Neuronal stem cell (in vitro differentiated cells): Measurements from ENCODE around the gene ITPRIPL2.

Experiments used
- DNase-seq: peaks from one replicate; pipeline ENCODE4 v3.0.0-alpha.2; 2013; ENCODE audit warnings: low spot score
- H2AFZ ChIP-seq: one replicate; pipeline ENCODE4 v1.6.1; 2013; ENCODE audit warnings: mild to moderate bottlenecking, low read length, inconsistent platforms
- H2AK5ac ChIP-seq: 2 replicates; pipeline ENCODE4 v1.6.1; 2013; ENCODE audit warnings: low read depth, mild to moderate bottlenecking, inconsistent platforms, low read length, moderate library complexity, mixed read lengths
- H2BK120ac ChIP-seq: 2 replicates; pipeline ENCODE4 v1.6.1; 2013; ENCODE audit warnings: low read depth, mild to moderate bottlenecking, inconsistent platforms, low read length, moderate library complexity, mixed read lengths
- H2BK12ac ChIP-seq: one replicate; pipeline ENCODE4 v1.6.1; 2013; ENCODE audit warnings: low read length, inconsistent platforms
- H2BK15ac ChIP-seq: 2 replicates; pipeline ENCODE4 v1.6.1; 2013; ENCODE audit warnings: mild to moderate bottlenecking, low read length, inconsistent platforms, mixed read lengths
- H2BK5ac ChIP-seq: one replicate; pipeline ENCODE4 v1.6.1; 2013; ENCODE audit warnings: inconsistent platforms, mild to moderate bottlenecking, low read length, moderate library complexity
- H3K14ac ChIP-seq: one replicate; pipeline ENCODE4 v1.6.1; 2013; ENCODE audit warnings: low read length, inconsistent platforms
- H3K18ac ChIP-seq: 2 replicates; pipeline ENCODE4 v1.6.1; 2013; ENCODE audit warnings: low read length, inconsistent platforms
- H3K23ac ChIP-seq: 2 replicates; pipeline ENCODE4 v1.6.1; 2013; ENCODE audit warnings: low read depth, mild to moderate bottlenecking, mixed read lengths, low read length, inconsistent platforms; ENCODE audit not compliant: poor library complexity
- H3K27ac ChIP-seq: replicated peaks from 3 replicates; pipeline ENCODE4 v1.5.1; 2013; ENCODE audit warnings: low read length, inconsistent platforms
- H3K27me3 ChIP-seq, 3 experiments: 2 replicates each; pipeline ENCODE4 v1.6.1; 2013; ENCODE audit warnings: low read length in 3 of 3, mild to moderate bottlenecking in 2 of 3, inconsistent platforms in 1 of 3, low read depth in 1 of 3, mixed read lengths in 1 of 3, moderate library complexity in 1 of 3; ENCODE audit not compliant: control insufficient read depth in 3 of 3, insufficient read depth in 3 of 3
- H3K36me3 ChIP-seq, 2 donors: replicated peaks in 1 of 2; 2 replicates each; pipeline ENCODE4 v1.6.1; 2013; ENCODE audit warnings: low read length in 2 of 2; ENCODE audit not compliant: control insufficient read depth in 2 of 2, insufficient read depth in 2 of 2
- H3K4ac ChIP-seq: 2 replicates; pipeline ENCODE4 v1.6.1; 2013; ENCODE audit warnings: inconsistent platforms, mild to moderate bottlenecking, low read length, moderate library complexity
- H3K4me1 ChIP-seq, 2 donors: 1 replicate in 1 of 2; 2 replicates in 1 of 2; pipeline ENCODE4 v1.6.1; 2013; ENCODE audit warnings: low read length in 2 of 2, low read depth in 1 of 2; ENCODE audit not compliant: control insufficient read depth in 2 of 2, insufficient read depth in 1 of 2
- H3K4me2 ChIP-seq: one replicate; pipeline ENCODE4 v1.6.1; 2013; ENCODE audit warnings: mild to moderate bottlenecking, low read length, inconsistent platforms; ENCODE audit not compliant: insufficient read depth, poor library complexity, severe bottlenecking
- H3K4me3 ChIP-seq, 2 donors: 2 replicates each; pipeline ENCODE4 v1.5.1; 2013; ENCODE audit warnings: low read length in 2 of 2, mild to moderate bottlenecking in 2 of 2, inconsistent platforms in 1 of 2, moderate library complexity in 1 of 2
- H3K79me1 ChIP-seq: one replicate; pipeline ENCODE4 v1.6.1; 2013; ENCODE audit warnings: low read depth, mild to moderate bottlenecking, inconsistent platforms, low read length, moderate library complexity
- H3K9ac ChIP-seq: one replicate; pipeline ENCODE4 v1.6.1; 2013; ENCODE audit warnings: mild to moderate bottlenecking, low read depth, low read length, inconsistent platforms; ENCODE audit not compliant: poor library complexity
- H3K9me3 ChIP-seq, 2 donors: replicated peaks in 1 of 2; 2 replicates each; pipeline versions ENCODE3 to v1.6.1; 2013; ENCODE audit warnings: low read length in 2 of 2, mild to moderate bottlenecking in 2 of 2, inconsistent platforms in 1 of 2, low read depth in 1 of 2, mixed read lengths in 1 of 2, moderate library complexity in 1 of 2; ENCODE audit not compliant: control insufficient read depth in 2 of 2, insufficient read depth in 1 of 2
- H4K8ac ChIP-seq: one replicate; pipeline ENCODE4 v1.6.1; 2013; ENCODE audit warnings: low read depth, mild to moderate bottlenecking, inconsistent platforms, low read length, moderate library complexity
- H4K91ac ChIP-seq: one replicate; pipeline ENCODE4 v1.6.1; 2013; ENCODE audit warnings: low read length, low read depth, mild to moderate bottlenecking, inconsistent platforms; ENCODE audit not compliant: poor library complexity
- WGBS, 2 donors: extraction: QIAGEN DNeasy Blood & Tissue Kit; methylation state at CpG; one replicate each; pipeline ENCODE4 v1.1.7; 2013; ENCODE audit warnings: missing lambda C conversion rate in 2 of 2, mixed read lengths in 1 of 2; ENCODE audit not compliant: insufficient read length in 2 of 2, insufficient replicate concordance in 1 of 2; ENCODE audit errors: extremely low coverage in 2 of 2; 5-methylcytosine and 5-hydroxymethylcytosine counted together

ITPRIPL2 gene

DNA sequence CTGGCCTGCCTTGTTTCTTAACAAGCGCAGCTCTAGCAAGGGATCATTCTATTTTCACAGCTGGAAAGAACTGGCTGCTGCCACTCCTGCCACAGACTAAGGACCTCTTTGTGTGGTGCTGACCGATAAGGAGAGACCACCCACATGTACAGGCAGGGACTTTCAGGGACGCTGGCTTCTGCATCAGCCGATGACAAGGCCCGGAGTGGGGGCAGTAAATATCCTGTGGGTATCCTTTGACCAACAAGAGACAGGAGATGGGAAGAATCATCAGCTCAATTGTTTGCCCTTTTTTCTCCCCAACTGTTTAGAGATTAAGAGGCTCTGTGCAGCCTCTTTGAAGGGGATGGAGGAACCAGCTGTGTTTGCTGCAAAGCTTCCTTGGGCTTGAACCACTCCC is 9.2 kb upstream of the ITPRIPL2 start:
- no peak overlapping the region for H3K18ac ChIP-seq
- no peaks in the 10 kb centered on the region for H3K79me1 ChIP-seq
- peak; percentile 14 for DNase-seq
- no CpG with 5 or more reads among the region's 5 CpGs for WGBS, 2 donors
- no peak overlapping the region for H3K23ac ChIP-seq
- H2BK5ac ChIP-seq: no peak overlapping the region
- no peak overlapping the region for H3K4me3 ChIP-seq
- H3K4me1 ChIP-seq: peaks cover 0 to 2% of the 10 kb centered on the region in 2 donors
- H2BK15ac ChIP-seq: no peak overlapping the region
- no peak overlapping the region for H2AK5ac ChIP-seq
- H2BK12ac ChIP-seq: no peak overlapping the region
- H3K27me3 ChIP-seq: no peaks in the 10 kb centered on the region
- no peak overlapping the region for H3K9ac ChIP-seq
- no peak overlapping the region for H4K91ac ChIP-seq
- H3K36me3 ChIP-seq: no peaks in the 10 kb centered on the region
- no peak overlapping the region for H4K8ac ChIP-seq
- H3K27ac ChIP-seq: no peak overlapping the region
- peaks cover 0 to 1% of the 10 kb centered on the region in 2 donors for H3K9me3 ChIP-seq
- H3K4ac ChIP-seq: no peak overlapping the region
- no peak overlapping the region for H2BK120ac ChIP-seq
- peak overlapping the region; percentile 37 for H2AFZ ChIP-seq
- no peak overlapping the region for H3K4me2 ChIP-seq
- no peak overlapping the region for H3K14ac ChIP-seq

DNA sequence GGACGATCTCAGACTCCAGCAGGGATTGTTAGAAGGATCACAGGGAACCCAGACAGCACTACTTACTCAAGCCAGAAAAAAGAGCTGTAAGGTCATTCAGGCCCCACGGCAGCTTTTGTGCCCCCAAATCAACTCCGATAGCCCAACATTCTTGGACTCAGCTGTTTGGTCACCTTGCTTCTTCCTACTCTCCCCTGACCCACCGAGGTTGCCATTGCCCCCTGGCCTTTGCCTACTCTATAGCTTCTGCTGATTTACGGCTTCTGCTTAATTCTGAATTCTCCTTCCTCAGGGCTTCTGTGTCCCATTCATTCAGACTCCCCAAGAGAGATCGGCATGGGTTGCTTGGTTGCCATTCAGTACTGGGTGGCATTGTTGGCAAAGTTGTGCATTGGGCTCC is 8.6 kb upstream of the ITPRIPL2 start:
- no peak overlapping the region for H3K27ac ChIP-seq

DNA sequence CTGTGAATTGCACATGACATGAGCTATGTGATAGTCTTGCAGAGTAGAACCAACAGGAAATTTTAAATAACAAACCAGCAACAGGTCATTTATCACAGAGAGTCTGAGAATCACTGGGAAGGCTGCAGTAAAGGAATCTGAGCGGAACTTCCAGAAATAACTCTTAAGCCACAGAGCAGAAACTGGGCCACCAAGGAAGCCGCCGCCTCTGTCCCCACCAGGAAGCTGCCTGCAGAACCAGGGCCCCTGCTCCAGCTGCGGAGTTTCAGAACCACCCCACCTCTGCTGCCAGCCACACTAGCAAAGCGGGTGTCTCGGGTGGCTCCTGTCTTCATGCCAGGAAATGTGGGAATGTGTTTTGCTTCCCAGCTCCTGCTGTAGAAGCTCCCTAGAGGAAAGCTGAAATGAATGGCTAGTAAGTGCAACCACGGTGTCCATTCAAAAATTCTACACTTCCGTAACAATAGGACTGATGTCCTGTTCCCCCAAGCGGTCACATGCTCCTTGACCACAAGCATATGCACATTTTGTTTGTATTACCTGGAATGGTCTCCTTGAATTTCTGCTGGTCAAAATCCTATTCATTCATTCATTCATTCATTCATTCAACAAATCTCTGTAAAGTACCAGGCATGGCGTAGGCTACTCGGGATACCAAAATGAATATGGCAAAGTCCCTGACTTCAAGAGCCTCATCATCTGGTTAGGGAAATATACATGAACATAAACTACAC is 7.7 kb upstream of the ITPRIPL2 start:
- Histone ChIP-seq H2BK12ac (no peak overlapping the region), H3K36me3 (no peaks in the 10 kb centered on the region), H4K91ac (no peak overlapping the region), H2AFZ (no peak overlapping the region), H2BK120ac (no peak overlapping the region), H3K4me3 (no peak overlapping the region), H3K4me2 (no peak overlapping the region), H3K14ac (no peak overlapping the region), H3K27me3 (no peaks in the 10 kb centered on the region), H3K4me1 (peaks cover 0 to 2% of the 10 kb centered on the region in 2 donors), H3K4ac (no peak overlapping the region), H3K79me1 (no peaks in the 10 kb centered on the region), H2AK5ac (no peak overlapping the region), H2BK15ac (no peak overlapping the region), H3K9ac (no peak overlapping the region), H3K27ac (no peak overlapping the region), H4K8ac (no peak overlapping the region), H2BK5ac (no peak overlapping the region), H3K9me3 (no peaks in the 10 kb centered on the region), H3K18ac (no peak overlapping the region), H3K23ac (no peak overlapping the region)
- WGBS, 2 donors: no CpG with 5 or more reads among the region's 11 CpGs
- no peak for DNase-seq

More for the DNA sequence above, 8.6 kb upstream of the ITPRIPL2 start:
- no peak overlapping the region for H2BK120ac ChIP-seq
- no peaks in the 10 kb centered on the region for H3K79me1 ChIP-seq
- H2AK5ac ChIP-seq: no peak overlapping the region
- H3K23ac ChIP-seq: no peak overlapping the region
- no peaks in the 10 kb centered on the region for H3K36me3 ChIP-seq
- H3K9ac ChIP-seq: no peak overlapping the region
- H4K91ac ChIP-seq: no peak overlapping the region
- H2BK12ac ChIP-seq: no peak overlapping the region
- H2BK5ac ChIP-seq: no peak overlapping the region
- no peaks in the 10 kb centered on the region for H3K27me3 ChIP-seq
- peaks cover 0 to under 1% of the 10 kb centered on the region in 2 donors for H3K9me3 ChIP-seq
- H4K8ac ChIP-seq: no peak overlapping the region
- H3K4me2 ChIP-seq: no peak overlapping the region
- H3K4me1 ChIP-seq: peaks cover 0 to 2% of the 10 kb centered on the region in 2 donors
- H3K14ac ChIP-seq: no peak overlapping the region
- WGBS, 2 donors: no CpG with 5 or more reads among the region's 6 CpGs
- no peak overlapping the region for H3K4ac ChIP-seq
- H3K4me3 ChIP-seq: no peak overlapping the region
- H3K18ac ChIP-seq: no peak overlapping the region
- no peak overlapping the region for H2BK15ac ChIP-seq
- H2AFZ ChIP-seq: peak overlapping the region; percentile 37
- DNase-seq: no peak

DNA sequence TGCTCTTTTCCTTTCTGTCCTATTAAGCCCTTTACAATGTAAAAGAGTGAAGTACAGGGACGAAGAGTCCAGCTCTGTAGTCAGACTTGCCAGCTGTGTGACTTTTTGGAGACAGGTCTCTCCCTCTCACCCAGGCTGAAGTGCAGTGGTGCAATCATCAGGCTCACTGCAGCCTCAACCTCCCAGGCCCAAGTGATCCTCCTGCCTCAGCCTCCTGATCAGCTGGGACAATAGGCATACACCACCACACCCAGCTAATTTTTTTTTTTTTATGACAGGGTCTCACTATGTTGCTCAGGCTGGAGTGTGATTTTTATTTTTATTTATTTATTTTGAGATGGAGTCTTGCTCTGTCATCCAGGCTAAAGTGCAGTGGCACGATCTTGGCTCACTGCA is 7.1 kb upstream of the ITPRIPL2 start:
- no CpG with 5 or more reads among the region's 2 CpGs for WGBS, 2 donors
- no peak overlapping the region for H2AFZ ChIP-seq

More for the DNA sequence above, 7.1 kb upstream of the ITPRIPL2 start:
- Histone ChIP-seq H3K14ac (no peak overlapping the region), H3K23ac (no peak overlapping the region), H3K18ac (no peak overlapping the region), H2BK15ac (no peak overlapping the region), H3K9ac (no peak overlapping the region), H2BK120ac (no peak overlapping the region), H4K91ac (no peak overlapping the region), H4K8ac (no peak overlapping the region), H2BK5ac (no peak overlapping the region), H3K4ac (no peak overlapping the region), H3K79me1 (no peaks in the 10 kb centered on the region), H3K4me2 (no peak overlapping the region), H3K9me3 (no peaks in the 10 kb centered on the region), H2BK12ac (no peak overlapping the region), H3K36me3 (no peaks in the 10 kb centered on the region), H3K27ac (no peak overlapping the region), H3K27me3 (no peaks in the 10 kb centered on the region), H2AK5ac (no peak overlapping the region), H3K4me3 (no peak overlapping the region), H3K4me1 (peaks cover 0 to 2% of the 10 kb centered on the region in 2 donors)
- no peak for DNase-seq
